Measurements from ENCODE around the gene AKT3.

DNA sequence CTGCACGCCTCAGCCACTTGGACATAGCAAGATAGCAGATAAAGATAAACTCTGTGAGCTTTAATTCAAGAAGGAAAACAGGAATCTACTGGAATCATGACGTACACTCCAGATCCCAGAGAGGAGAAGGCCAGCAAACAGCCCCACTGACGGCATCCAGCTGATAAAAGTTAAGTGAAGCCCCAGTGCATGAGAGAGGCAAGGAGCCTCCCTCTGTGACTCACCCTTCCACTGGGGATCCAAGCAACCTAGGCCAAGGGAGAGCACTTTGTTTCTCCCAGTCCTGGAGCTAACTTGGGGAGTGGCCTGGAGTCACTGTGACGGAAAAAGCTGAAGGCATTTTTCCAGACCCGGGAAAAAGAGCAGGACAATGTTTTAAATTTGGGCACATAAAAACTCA is 270.0 kb downstream of the AKT3 start:
- no peak for TF ChIP-seq TAF1 (IDR thresholded peaks at IDR 0.05; ENCODE audit: low read depth)
- no peak for TF ChIP-seq ZBTB7A (IDR thresholded peaks at IDR 0.05; ENCODE audit: low read depth)
- TF ChIP-seq EP300 (IDR thresholded peaks at IDR 0.05; ENCODE audit: borderline replicate concordance), result no peak
- TF ChIP-seq EGR1 (IDR thresholded peaks at IDR 0.05), result no peak
- TF ChIP-seq, protein P1, sequence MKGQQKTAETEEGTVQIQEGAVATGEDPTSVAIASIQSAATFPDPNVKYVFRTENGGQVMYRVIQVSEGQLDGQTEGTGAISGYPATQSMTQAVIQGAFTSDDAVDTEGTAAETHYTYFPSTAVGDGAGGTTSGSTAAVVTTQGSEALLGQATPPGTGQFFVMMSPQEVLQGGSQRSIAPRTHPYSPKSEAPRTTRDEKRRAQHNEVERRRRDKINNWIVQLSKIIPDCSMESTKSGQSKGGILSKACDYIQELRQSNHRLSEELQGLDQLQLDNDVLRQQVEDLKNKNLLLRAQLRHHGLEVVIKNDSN (IDR thresholded peaks at IDR 0.05), result no peak
- TF ChIP-seq RAD21 (IDR thresholded peaks at IDR 0.05; ENCODE audit: low read depth), result no peak
- TF ChIP-seq FOXM1 (IDR thresholded peaks at IDR 0.05; ENCODE audit: borderline replicate concordance, low read depth), result no peak
- no peak for TF ChIP-seq CEBPB (IDR thresholded peaks at IDR 0.05)
